ENCODE measurements around the gene GRB10.

GRCh38 chr7:50731703-50732582 lies 50.8 kb downstream of the GRB10 start:
- TF ChIP-seq CTCF (IDR thresholded peaks at IDR 0.05) (no peak), POLR2A (IDR thresholded peaks at IDR 0.05) (no peak)

Data from testis (tissue), 2 donors.